Measurements from ENCODE around the gene SAPCD2.
"Not testable (repeated sequence)": the region's sequence is repeated elsewhere in the genome, so short reads cannot be mapped to it uniquely, and the experiment has no call there.

Gene SAPCD2

GRCh38 chr9:137070201-137070905, at the start of gene SAPCD2:
Gene SAPCD2 (minus strand): TSS chr9:137070557. CDS start chr9:137070460, 97 bp downstream.
- peaks cover 0 to 49% (median 45%) of the 10 kb centered on the region in 11 experiments; a peak in 18 of 22 replicates for H4K20me1 ChIP-seq
- no peak for TF ChIP-seq Cebpa-rat (IDR thresholded peaks at IDR 0.05)
- peak within 1 kb of the TSS; percentile 87 to 100 (median 97) for H3K4me2 ChIP-seq
- H3K9me3 ChIP-seq (replicated peaks in 1 of 11): no peaks in the 10 kb centered on the region
- H3K27me3 ChIP-seq: no peaks in the 10 kb centered on the region
- peak within 1 kb of the TSS in 10 of 11 experiments; percentile 33 to 82 (median 68); a peak in 19 of 22 replicates for H3K27ac ChIP-seq
- peaks cover 59 to 85% (median 67%) of the 10 kb centered on the region in 10 experiments for H3K4me1 ChIP-seq
- peaks cover 0 to 16% (median 12%) of the 10 kb centered on the region in 11 experiments; a peak in 14 of 22 replicates for H3K36me3 ChIP-seq
- peak within 1 kb of the TSS; percentile 53 to 86 (median 73) for H3K4me3 ChIP-seq
- peak within 1 kb of the TSS; percentile 60 to 84 (median 73) for H3K9ac ChIP-seq

- H4K20me1 ChIP-seq: peaks cover 4 to 14% (median 4%) of the 10 kb centered on the region in 11 experiments; a peak in 18 of 22 replicates
- peak overlapping the region in 9 of 11 experiments; percentile 26 to 98 (median 96); a peak in 18 of 22 replicates for H3K4me2 ChIP-seq
These were observed 47.8 kb upstream of the SAPCD2 start for GRCh38 chr9:137118092-137118603.

GRCh38 chr9:137117269-137117731, 46.9 kb upstream of the SAPCD2 start:
- Histone ChIP-seq H3K9ac (peak overlapping the region in 8 of 11 experiments; percentile 3 to 89 (median 64); a peak in 13 of 22 replicates), H3K27me3 (no peaks in the 10 kb centered on the region), H3K27ac (peak overlapping the region in 8 of 11 experiments; percentile 23 to 80 (median 62); a peak in 14 of 22 replicates), H3K4me3 (0 out of 20 replicates have a peak overlapping the region, but pooled peaks of 1 of the 10 experiments have one; percentile 11), H4K20me1 (peaks cover 12 to 15% (median 13%) of the 10 kb centered on the region in 11 experiments; a peak in 19 of 22 replicates), H3K4me2 (peak overlapping the region in 9 of 11 experiments; percentile 26 to 98 (median 96); a peak in 18 of 22 replicates), H3K36me3 (peaks cover 10 to 12% (median 11%) of the 10 kb centered on the region in 11 experiments), H3K9me3 (replicated peaks in 1 of 11) (no peaks in the 10 kb centered on the region), H3K4me1 (peaks cover 23 to 85% (median 82%) of the 10 kb centered on the region in 10 experiments)
- TF ChIP-seq Cebpa-rat (IDR thresholded peaks at IDR 0.05): no peak

More at GRCh38 chr9:137118092-137118603, 47.8 kb upstream of the SAPCD2 start:
- H3K27ac ChIP-seq: peak overlapping the region in 8 of 11 experiments; percentile 23 to 80 (median 62); a peak in 15 of 22 replicates
- H3K9ac ChIP-seq: peak overlapping the region in 7 of 11 experiments; percentile 17 to 89 (median 85); a peak in 9 of 22 replicates
- H3K9me3 ChIP-seq (replicated peaks in 1 of 11); H3K4me3 ChIP-seq; H3K36me3 ChIP-seq; H3K27me3 ChIP-seq: not testable (repeated sequence)
- peak in 8 of 11 experiments; percentile 35 to 89 (median 56); a peak in 12 of 22 replicates for TF ChIP-seq Cebpa-rat (IDR thresholded peaks at IDR 0.05)
- H3K4me1 ChIP-seq: peaks cover 25 to 86% (median 85%) of the 10 kb centered on the region in 10 experiments

GRCh38 chr9:137116728-137117127, 46.4 kb upstream of the SAPCD2 start:
- Histone ChIP-seq H3K9me3 (replicated peaks in 1 of 11) (no peaks in the 10 kb centered on the region), H3K9ac (peak overlapping the region in 8 of 11 experiments; percentile 17 to 89 (median 64); a peak in 10 of 22 replicates), H4K20me1 (peaks cover 17 to 19% (median 18%) of the 10 kb centered on the region in 11 experiments; a peak in 20 of 22 replicates), H3K36me3 (peaks cover 16 to 18% (median 17%) of the 10 kb centered on the region in 11 experiments), H3K27ac (peak overlapping the region in 6 of 11 experiments; percentile 52 to 80 (median 72); a peak in 9 of 22 replicates), H3K27me3 (no peaks in the 10 kb centered on the region), H3K4me3 (0 out of 20 replicates have a peak overlapping the region, but pooled peaks of 1 of the 10 experiments have one; percentile 11), H3K4me1 (peaks cover 17 to 81% (median 77%) of the 10 kb centered on the region in 10 experiments), H3K4me2 (peak overlapping the region in 8 of 11 experiments; percentile 94 to 98 (median 97); a peak in 16 of 22 replicates)
- no peak for TF ChIP-seq Cebpa-rat (IDR thresholded peaks at IDR 0.05)

GRCh38 chr9:137116027-137116507, 45.7 kb upstream of the SAPCD2 start:
- Histone ChIP-seq H3K27me3 (no peaks in the 10 kb centered on the region), H3K27ac (peak overlapping the region in 4 of 11 experiments; percentile 77 to 85 (median 82); a peak in 8 of 22 replicates)
- no peak for TF ChIP-seq Cebpa-rat (IDR thresholded peaks at IDR 0.05)

GRCh38 chr9:137115394-137116026, 45.2 kb upstream of the SAPCD2 start:
- peak overlapping the region; percentile 78 to 89 (median 83); a peak in 20 of 22 replicates for H3K9ac ChIP-seq
- H3K4me2 ChIP-seq: peak overlapping the region; percentile 83 to 98 (median 96)
- H3K4me3 ChIP-seq: peak overlapping the region; percentile 51 to 80 (median 72); a peak in 19 of 20 replicates
- H4K20me1 ChIP-seq: peaks cover 20 to 31% (median 25%) of the 10 kb centered on the region in 11 experiments; a peak in 20 of 22 replicates
- H3K27me3 ChIP-seq: no peaks in the 10 kb centered on the region
- peaks cover 27 to 30% (median 28%) of the 10 kb centered on the region in 11 experiments for H3K36me3 ChIP-seq
- H3K9me3 ChIP-seq (replicated peaks in 1 of 11): no peaks in the 10 kb centered on the region
- TF ChIP-seq Cebpa-rat (IDR thresholded peaks at IDR 0.05): no peak
- peak overlapping the region in 8 of 11 experiments; percentile 76 to 86 (median 82); a peak in 13 of 22 replicates for H3K27ac ChIP-seq
- H3K4me1 ChIP-seq: peaks cover 17 to 72% (median 68%) of the 10 kb centered on the region in 10 experiments

More at GRCh38 chr9:137116027-137116507, 45.7 kb upstream of the SAPCD2 start:
- Histone ChIP-seq H3K4me2 (peak overlapping the region in 9 of 11 experiments; percentile 94 to 98 (median 96); a peak in 17 of 22 replicates), H3K4me3 (no peak overlapping the region; a peak in 1 of 20 replicates), H4K20me1 (peaks cover 17 to 25% (median 23%) of the 10 kb centered on the region in 11 experiments; a peak in 20 of 22 replicates), H3K4me1 (peaks cover 17 to 78% (median 74%) of the 10 kb centered on the region in 10 experiments), H3K36me3 (peaks cover 22 to 24% (median 23%) of the 10 kb centered on the region in 11 experiments), H3K9me3 (replicated peaks in 1 of 11) (no peaks in the 10 kb centered on the region), H3K9ac (peak overlapping the region in 6 of 11 experiments; percentile 80 to 89 (median 86); a peak in 9 of 22 replicates)

- peaks cover 27 to 38% (median 32%) of the 10 kb centered on the region in 11 experiments; a peak in 21 of 22 replicates for H4K20me1 ChIP-seq
- H3K4me3 ChIP-seq: peak within 1 kb of the TSS; percentile 51 to 80 (median 72)
- H3K36me3 ChIP-seq: peaks cover 34 to 37% (median 35%) of the 10 kb centered on the region in 11 experiments
- peak within 1 kb of the TSS; percentile 66 to 86 (median 79); a peak in 21 of 22 replicates for H3K27ac ChIP-seq
- H3K4me1 ChIP-seq: peaks cover 17 to 65% (median 63%) of the 10 kb centered on the region in 10 experiments
- H3K27me3 ChIP-seq: no peaks in the 10 kb centered on the region
- H3K9ac ChIP-seq: peak within 1 kb of the TSS; percentile 78 to 89 (median 83)
- H3K4me2 ChIP-seq: peak within 1 kb of the TSS; percentile 93 to 98 (median 96)
- no peaks in the 10 kb centered on the region for H3K9me3 ChIP-seq (replicated peaks in 1 of 11)
- TF ChIP-seq Cebpa-rat (IDR thresholded peaks at IDR 0.05): no peak
These were observed 44.4 kb upstream of the SAPCD2 start, which contains the start of gene DPP7 for GRCh38 chr9:137114613-137115393. Gene DPP7 (minus strand): TSS chr9:137114733. CDS start chr9:137114713, 20 bp downstream.

All from BLaER1 treated with 17β-estradiol and CSF1 and Interleukin-3, amounts not matched to agents 10 nM and 100 nM (cell line).